ENCODE data around the gene MSLN. TPM values are rescaled to one million over a fixed set of nuclear protein-coding genes. Genes with fewer than 3 reads are reported as not detected.

MSLN gene
- total and polyA plus RNA-seq, 9 of the 15 experiments (the other 6 are each of a cell fraction or from before 2014, with no cell fraction given), result not detected

DNA sequence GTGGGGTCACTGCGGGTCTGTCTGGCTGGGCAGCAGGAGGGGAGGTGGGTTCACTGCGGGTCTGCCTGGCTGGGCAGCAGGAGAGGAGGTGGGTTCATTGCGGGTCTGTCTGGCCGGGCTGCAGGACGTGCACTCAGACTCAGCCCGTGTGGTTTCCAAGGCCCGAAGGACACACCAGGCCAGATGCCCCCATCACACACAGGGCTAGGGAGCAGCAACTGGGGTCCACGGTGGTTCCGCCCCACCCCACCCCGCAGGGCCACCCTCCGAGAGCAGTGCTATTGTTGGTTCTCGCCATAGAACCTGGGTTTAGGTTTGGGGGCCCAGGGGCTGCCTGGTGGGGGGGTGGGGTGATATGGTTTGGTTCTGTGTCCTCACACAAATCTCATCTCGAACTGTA lies 13.9 kb upstream of the MSLN start:
- in situ Hi-C loops (cut with MboI), result no loop called here
- no peak overlapping the region for H3K4me3 ChIP-seq
- no peaks in the 10 kb centered on the region for H4K20me1 ChIP-seq (replicated peaks; ENCODE audit: control insufficient read depth, insufficient read depth, low read length)
- no TSS peak for BruUV-seq (replicated peaks)
- FAIRE-seq (no peak), DNase-seq (ENCODE audit: extremely low read depth in 1 of 4, low spot score in 3 of 4) (no peak), ATAC-seq (no peak)
- H3K27ac ChIP-seq (ENCODE audit: extremely low read depth, low read depth, low read length), result no peak overlapping the region
- WGBS (ENCODE audit: insufficient coverage, low coverage, missing lambda C conversion rate), result 44% methylated on average over 9 of the region's 13 CpGs
- intact Hi-C loops (cut with micrococcal nuclease), result no loop called here
- H3K79me2 ChIP-seq (ENCODE audit: control insufficient read depth, insufficient read depth, low read length), result no peaks in the 10 kb centered on the region
- H3K36me3 ChIP-seq (ENCODE audit: control insufficient read depth, insufficient read depth, low read length), result no peaks in the 10 kb centered on the region
- no peaks in the 10 kb centered on the region for H3K9me3 ChIP-seq (replicated peaks; ENCODE audit: control insufficient read depth, insufficient read depth, low read depth, low read length)
- H3K4me1 ChIP-seq (replicated peaks in 1 of 2; ENCODE audit: control insufficient read depth in 2 of 2, insufficient read depth in 2 of 2, low read length in 2 of 2), result peaks cover 0 to 48% of the 10 kb centered on the region in 2 experiments; a peak in 4 of 5 replicates
- CTCF ChIA-PET (ENCODE audit: low intra/inter-chr PET ratio), result no interaction called here
- H3K4me2 ChIP-seq (ENCODE audit: insufficient read depth, low read length), result no peak overlapping the region
- H3K9ac ChIP-seq (ENCODE audit: insufficient read depth in 1 of 2, low read depth in 2 of 2, low read length in 2 of 2), result no peak overlapping the region; a peak in 1 of 4 replicates
- H3K27me3 ChIP-seq (ENCODE audit: control insufficient read depth in 2 of 2, insufficient read depth in 2 of 2, low read length in 2 of 2), result no peaks in the 10 kb centered on the region
- POLR2A ChIA-PET, result no interaction called here
- no peak overlapping the region for H2AFZ ChIP-seq (ENCODE audit: low read depth, low read length)
- no peaks in the 10 kb centered on the region for H3K9me1 ChIP-seq (ENCODE audit: control insufficient read depth, insufficient read depth, low read length)
- TF ChIP-seq GTF2B (IDR thresholded peaks at IDR 0.05; ENCODE audit: extremely low read depth, insufficient read length) (no peak), PRMT5 (CRISPR knock-in tag; IDR thresholded peaks at IDR 0.05) (no peak), NR2F6 (CRISPR knock-in tag; IDR thresholded peaks at IDR 0.05) (no peak), NR2C2 (CRISPR knock-in tag; IDR thresholded peaks at IDR 0.05) (no peak), NR2C2 (tag; IDR thresholded peaks at IDR 0.05) (no peak), ZNF12 (CRISPR knock-in tag; IDR thresholded peaks at IDR 0.05) (no peak), ZNF584 (CRISPR knock-in tag; IDR thresholded peaks at IDR 0.05; ENCODE audit: low read depth) (no peak), FOSL1 (tag; conservative IDR thresholded peaks at IDR 0.05) (no peak), EHMT2 (IDR thresholded peaks at IDR 0.05) (no peak), ZC3H4 (CRISPR knock-in tag; IDR thresholded peaks at IDR 0.05; ENCODE audit: borderline replicate concordance) (no peak)
- TF ChIP-seq, protein P1, sequence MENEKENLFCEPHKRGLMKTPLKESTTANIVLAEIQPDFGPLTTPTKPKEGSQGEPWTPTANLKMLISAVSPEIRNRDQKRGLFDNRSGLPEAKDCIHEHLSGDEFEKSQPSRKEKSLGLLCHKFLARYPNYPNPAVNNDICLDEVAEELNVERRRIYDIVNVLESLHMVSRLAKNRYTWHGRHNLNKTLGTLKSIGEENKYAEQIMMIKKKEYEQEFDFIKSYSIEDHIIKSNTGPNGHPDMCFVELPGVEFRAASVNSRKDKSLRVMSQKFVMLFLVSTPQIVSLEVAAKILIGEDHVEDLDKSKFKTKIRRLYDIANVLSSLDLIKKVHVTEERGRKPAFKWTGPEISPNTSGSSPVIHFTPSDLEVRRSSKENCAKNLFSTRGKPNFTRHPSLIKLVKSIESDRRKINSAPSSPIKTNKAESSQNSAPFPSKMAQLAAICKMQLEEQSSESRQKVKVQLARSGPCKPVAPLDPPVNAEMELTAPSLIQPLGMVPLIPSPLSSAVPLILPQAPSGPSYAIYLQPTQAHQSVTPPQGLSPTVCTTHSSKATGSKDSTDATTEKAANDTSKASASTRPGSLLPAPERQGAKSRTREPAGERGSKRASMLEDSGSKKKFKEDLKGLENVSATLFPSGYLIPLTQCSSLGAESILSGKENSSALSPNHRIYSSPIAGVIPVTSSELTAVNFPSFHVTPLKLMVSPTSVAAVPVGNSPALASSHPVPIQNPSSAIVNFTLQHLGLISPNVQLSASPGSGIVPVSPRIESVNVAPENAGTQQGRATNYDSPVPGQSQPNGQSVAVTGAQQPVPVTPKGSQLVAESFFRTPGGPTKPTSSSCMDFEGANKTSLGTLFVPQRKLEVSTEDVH (IDR thresholded peaks at IDR 0.05; ENCODE audit: low read depth, partially characterized antibody), result no peak
- TF ChIP-seq, protein P2, sequence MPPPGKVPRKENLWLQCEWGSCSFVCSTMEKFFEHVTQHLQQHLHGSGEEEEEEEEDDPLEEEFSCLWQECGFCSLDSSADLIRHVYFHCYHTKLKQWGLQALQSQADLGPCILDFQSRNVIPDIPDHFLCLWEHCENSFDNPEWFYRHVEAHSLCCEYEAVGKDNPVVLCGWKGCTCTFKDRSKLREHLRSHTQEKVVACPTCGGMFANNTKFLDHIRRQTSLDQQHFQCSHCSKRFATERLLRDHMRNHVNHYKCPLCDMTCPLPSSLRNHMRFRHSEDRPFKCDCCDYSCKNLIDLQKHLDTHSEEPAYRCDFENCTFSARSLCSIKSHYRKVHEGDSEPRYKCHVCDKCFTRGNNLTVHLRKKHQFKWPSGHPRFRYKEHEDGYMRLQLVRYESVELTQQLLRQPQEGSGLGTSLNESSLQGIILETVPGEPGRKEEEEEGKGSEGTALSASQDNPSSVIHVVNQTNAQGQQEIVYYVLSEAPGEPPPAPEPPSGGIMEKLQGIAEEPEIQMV (tag; conservative IDR thresholded peaks at IDR 0.05; ENCODE audit: low read depth), result no peak
- TF ChIP-seq, protein P3, sequence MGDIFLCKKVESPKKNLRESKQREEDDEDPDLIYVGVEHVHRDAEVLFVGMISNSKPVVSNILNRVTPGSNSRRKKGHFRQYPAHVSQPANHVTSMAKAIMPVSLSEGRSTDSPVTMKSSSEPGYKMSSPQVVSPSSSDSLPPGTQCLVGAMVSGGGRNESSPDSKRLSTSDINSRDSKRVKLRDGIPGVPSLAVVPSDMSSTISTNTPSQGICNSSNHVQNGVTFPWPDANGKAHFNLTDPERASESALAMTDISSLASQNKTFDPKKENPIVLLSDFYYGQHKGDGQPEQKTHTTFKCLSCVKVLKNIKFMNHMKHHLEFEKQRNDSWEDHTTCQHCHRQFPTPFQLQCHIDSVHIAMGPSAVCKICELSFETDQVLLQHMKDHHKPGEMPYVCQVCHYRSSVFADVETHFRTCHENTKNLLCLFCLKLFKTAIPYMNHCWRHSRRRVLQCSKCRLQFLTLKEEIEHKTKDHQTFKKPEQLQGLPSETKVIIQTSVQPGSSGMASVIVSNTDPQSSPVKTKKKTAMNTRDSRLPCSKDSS (IDR thresholded peaks at IDR 0.05; ENCODE audit: low read depth, partially characterized antibody), result no peak
